ENCODE results near the gene AP5S1.
A peak's percentile ranks its signal among the peaks of the same experiment; 100 is the strongest.

The AP5S1 gene

DNA sequence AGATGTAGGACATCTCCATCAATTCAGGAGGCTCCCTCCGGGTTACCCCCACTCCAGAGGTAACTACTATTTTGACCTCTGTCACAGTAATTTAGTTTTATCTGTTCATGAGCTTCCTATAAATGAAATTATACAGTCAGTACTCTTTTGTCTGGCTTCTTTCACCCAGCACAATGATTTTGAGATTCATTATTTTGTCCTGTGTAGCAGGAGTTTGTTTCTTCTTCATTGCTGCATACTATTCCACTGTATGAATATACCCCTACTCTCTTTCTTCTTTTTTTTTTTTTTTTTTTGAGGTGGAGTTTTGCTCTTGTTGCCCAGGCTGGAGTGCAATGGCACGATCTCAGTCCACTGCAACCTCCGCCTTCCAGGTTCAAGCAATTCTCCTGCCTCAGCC lies 11.8 kb upstream of the AP5S1 start:
- no peak overlapping the region for H3K4me2 ChIP-seq (ENCODE audit: insufficient read depth, low read length)
- no peaks in the 10 kb centered on the region for H3K79me2 ChIP-seq (ENCODE audit: insufficient read depth, low read length)
- DNase-seq (no peak), ATAC-seq (ENCODE audit: insufficient read depth, low read depth) (no peak)
- H4K20me1 ChIP-seq (ENCODE audit: insufficient read depth, low read length): peaks cover 6% of the 10 kb centered on the region; the same call in 1 of the 2 replicates
- no peaks in the 10 kb centered on the region for H3K27me3 ChIP-seq (ENCODE audit: insufficient read depth, low read length, poor library complexity)
- peaks cover 25% of the 10 kb centered on the region for H3K4me1 ChIP-seq (ENCODE audit: insufficient read depth, low read length)
- no peak overlapping the region for H3K9ac ChIP-seq (ENCODE audit: low read depth, low read length)
- H3K36me3 ChIP-seq (ENCODE audit: insufficient read depth, low read length): peaks cover 27% of the 10 kb centered on the region
- no peak for TF ChIP-seq CTCF (IDR thresholded peaks at IDR 0.05; ENCODE audit: borderline replicate concordance, extremely low read depth, low read length, poor library complexity, severe bottlenecking)
- no peak for TF ChIP-seq EZH2 (IDR thresholded peaks at IDR 0.05; ENCODE audit: borderline replicate concordance, low read depth, low read length, severe bottlenecking)
- H3K4me3 ChIP-seq (ENCODE audit: low read depth in 1 of 2, low read length in 2 of 2): no peak overlapping the region
- H3K27ac ChIP-seq (ENCODE audit: low read length): no peak overlapping the region
- no peak overlapping the region for H2AFZ ChIP-seq (ENCODE audit: low read depth, low read length)
- H3K9me3 ChIP-seq (ENCODE audit: insufficient read depth, low read length, severe bottlenecking): no peaks in the 10 kb centered on the region

DNA sequence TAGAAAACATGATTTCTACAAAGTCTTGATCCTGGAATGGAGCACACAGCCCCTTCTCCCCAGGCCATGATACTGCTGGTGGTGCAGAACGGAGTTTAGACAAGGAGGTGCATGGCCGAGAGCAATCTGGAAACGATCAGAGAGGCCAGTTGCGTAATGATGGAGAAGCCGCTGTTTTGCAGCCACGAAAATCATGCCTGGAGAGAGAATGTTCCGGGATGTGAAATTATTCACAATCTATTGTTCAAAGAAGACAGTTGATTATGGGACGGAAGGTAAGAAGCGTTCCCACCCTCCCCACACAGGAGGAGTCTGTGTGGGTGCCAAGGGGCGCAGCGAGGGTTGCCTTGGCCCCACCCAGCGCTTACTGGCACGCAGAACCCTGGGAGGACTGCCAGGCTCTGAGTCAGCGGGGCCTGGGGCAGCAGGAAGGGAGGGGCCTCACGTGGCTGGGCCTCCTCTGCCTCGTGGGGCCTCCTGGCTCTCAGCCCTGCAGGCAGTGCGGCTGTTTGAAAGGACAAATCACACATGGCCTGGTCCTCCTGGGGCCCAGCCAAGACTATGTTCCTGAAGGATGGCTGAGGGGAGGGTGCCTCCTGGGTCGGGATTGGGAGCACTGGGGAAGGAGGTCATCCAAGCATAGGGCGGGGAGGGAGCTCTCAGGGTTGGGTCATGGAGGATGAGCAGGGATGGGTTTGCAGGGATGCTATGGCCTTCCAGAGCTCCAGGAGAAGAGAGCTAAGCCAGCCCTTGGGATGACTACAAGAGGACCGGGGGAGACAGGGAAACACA lies 8.7 kb upstream of the AP5S1 start:
- H3K9ac ChIP-seq (ENCODE audit: low read depth, low read length): peak overlapping the region; percentile 59

DNA sequence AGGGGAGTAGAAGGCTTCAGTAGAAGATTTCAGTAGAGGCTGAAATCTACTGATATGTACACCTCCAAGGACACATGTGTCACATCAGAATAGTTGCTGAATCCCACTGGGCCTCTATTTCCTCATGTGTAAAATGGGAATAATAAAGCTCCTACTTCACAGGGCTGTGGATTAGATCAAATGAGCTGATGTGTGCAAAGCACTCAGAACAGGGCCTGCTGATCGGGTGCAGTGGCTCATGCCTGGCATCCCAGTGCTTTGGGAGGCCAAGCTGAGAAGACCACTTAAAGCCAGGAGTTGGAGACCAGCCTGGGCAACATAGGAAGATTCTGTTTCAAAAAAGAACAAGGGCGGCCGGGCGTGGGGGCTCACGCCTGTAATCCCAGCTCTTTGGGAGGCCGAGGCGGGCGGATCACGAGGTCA lies 8.1 kb upstream of the AP5S1 start:
- H3K36me3 ChIP-seq (ENCODE audit: insufficient read depth, low read length): no peaks in the 10 kb centered on the region
- H3K79me2 ChIP-seq (ENCODE audit: insufficient read depth, low read length): no peaks in the 10 kb centered on the region
- peaks cover 44% of the 10 kb centered on the region for H3K4me1 ChIP-seq (ENCODE audit: insufficient read depth, low read length)
- no peaks in the 10 kb centered on the region for H3K27me3 ChIP-seq (ENCODE audit: insufficient read depth, low read length, poor library complexity)
- no peak for ATAC-seq (ENCODE audit: insufficient read depth, low read depth)
- peak overlapping the region; percentile 67 for H3K4me2 ChIP-seq (ENCODE audit: insufficient read depth, low read length)
- peak overlapping the region in 1 of 2 experiments; percentile 54; a peak in 2 of 4 replicates for H3K4me3 ChIP-seq (ENCODE audit: low read depth in 1 of 2, low read length in 2 of 2)
- no peaks in the 10 kb centered on the region for H3K9me3 ChIP-seq (ENCODE audit: insufficient read depth, low read length, severe bottlenecking)
- peak overlapping the region; percentile 59 for H3K9ac ChIP-seq (ENCODE audit: low read depth, low read length)
- DNase-seq: no peak
- peak overlapping the region; percentile 73 for H2AFZ ChIP-seq (ENCODE audit: low read depth, low read length)
- TF ChIP-seq CTCF (IDR thresholded peaks at IDR 0.05; ENCODE audit: borderline replicate concordance, extremely low read depth, low read length, poor library complexity, severe bottlenecking) (no peak), EZH2 (IDR thresholded peaks at IDR 0.05; ENCODE audit: borderline replicate concordance, low read depth, low read length, severe bottlenecking) (no peak)
- no peaks in the 10 kb centered on the region for H4K20me1 ChIP-seq (ENCODE audit: insufficient read depth, low read length)
- H3K27ac ChIP-seq (ENCODE audit: low read length): peak overlapping the region; percentile 91

More for the DNA sequence above, 8.7 kb upstream of the AP5S1 start:
- TF ChIP-seq CTCF (IDR thresholded peaks at IDR 0.05; ENCODE audit: borderline replicate concordance, extremely low read depth, low read length, poor library complexity, severe bottlenecking) (no peak), EZH2 (IDR thresholded peaks at IDR 0.05; ENCODE audit: borderline replicate concordance, low read depth, low read length, severe bottlenecking) (no peak)
- Histone ChIP-seq H4K20me1 (ENCODE audit: insufficient read depth, low read length) (no peaks in the 10 kb centered on the region), H3K4me1 (ENCODE audit: insufficient read depth, low read length) (peaks cover 43% of the 10 kb centered on the region), H3K36me3 (ENCODE audit: insufficient read depth, low read length) (no peaks in the 10 kb centered on the region), H3K4me2 (ENCODE audit: insufficient read depth, low read length) (peak overlapping the region; percentile 67), H2AFZ (ENCODE audit: low read depth, low read length) (peak overlapping the region; percentile 73), H3K9me3 (ENCODE audit: insufficient read depth, low read length, severe bottlenecking) (no peaks in the 10 kb centered on the region), H3K79me2 (ENCODE audit: insufficient read depth, low read length) (no peaks in the 10 kb centered on the region), H3K4me3 (ENCODE audit: low read depth in 1 of 2, low read length in 2 of 2) (peak overlapping the region; percentile 14 to 54; a peak in 3 of 4 replicates), H3K27me3 (ENCODE audit: insufficient read depth, low read length, poor library complexity) (no peaks in the 10 kb centered on the region), H3K27ac (ENCODE audit: low read length) (peak overlapping the region; percentile 91)
- DNase-seq (peak; percentile 96), ATAC-seq (ENCODE audit: insufficient read depth, low read depth) (peak; percentile 93)

All from DND-41 (cell line).